GM19372 (cell line): Measurements from ENCODE around the gene LIMS2.

Experiments used
- ATAC-seq: cut with Tn5 transposase; IDR thresholded peaks from one replicate; pipeline ENCODE4 v1.9.1; 2021; ENCODE audit warnings: mild to moderate bottlenecking, low read depth, moderate library complexity; ENCODE audit not compliant: unreplicated experiment

The LIMS2 gene

GRCh38 chr2:127636248-127637235 lies 38.8 kb downstream of the LIMS2 start:
- ATAC-seq: no peak

- no peak for ATAC-seq
These were observed 39.7 kb downstream of the LIMS2 start for GRCh38 chr2:127635380-127636237.

GRCh38 chr2:127634626-127635379 lies 40.5 kb downstream of the LIMS2 start:
- no peak for ATAC-seq

- ATAC-seq: no peak
These were observed 41.2 kb downstream of the LIMS2 start for GRCh38 chr2:127634066-127634617.

GRCh38 chr2:127633556-127634065 lies 41.7 kb downstream of the LIMS2 start:
- no peak for ATAC-seq

- no peak for ATAC-seq
These were observed 42.5 kb downstream of the LIMS2 start for GRCh38 chr2:127632592-127633489.

DNA sequence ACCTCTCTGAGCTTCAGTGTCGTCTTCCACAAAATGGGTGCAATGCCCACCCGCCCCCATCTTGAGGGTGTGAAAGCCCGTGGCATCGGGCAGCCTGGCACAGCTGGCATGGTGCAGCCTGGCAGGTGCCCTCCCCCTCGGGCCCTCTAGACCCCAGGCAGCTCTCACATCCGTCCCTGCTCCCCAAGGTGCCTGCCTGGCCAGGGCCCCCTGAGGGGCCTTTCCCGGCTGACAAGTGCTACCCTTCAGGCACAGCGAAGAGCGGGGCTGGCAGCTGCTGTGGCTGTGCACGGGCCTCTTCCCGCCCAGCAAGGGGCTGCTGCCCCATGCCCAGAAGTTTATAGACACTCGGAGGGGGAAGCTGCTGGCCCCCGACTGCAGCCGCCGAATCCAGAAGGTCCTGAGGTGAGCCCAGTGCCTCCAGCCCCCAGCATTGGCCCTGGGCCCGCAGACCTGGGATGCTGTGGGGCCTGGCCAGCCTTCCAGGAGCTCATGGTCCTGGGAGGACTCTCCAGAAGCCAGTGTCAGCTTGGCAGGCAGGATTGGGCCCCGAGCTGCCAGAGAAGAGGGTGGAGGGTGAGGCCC lies 43.2 kb downstream of the LIMS2 start:
- ATAC-seq: no peak

DNA sequence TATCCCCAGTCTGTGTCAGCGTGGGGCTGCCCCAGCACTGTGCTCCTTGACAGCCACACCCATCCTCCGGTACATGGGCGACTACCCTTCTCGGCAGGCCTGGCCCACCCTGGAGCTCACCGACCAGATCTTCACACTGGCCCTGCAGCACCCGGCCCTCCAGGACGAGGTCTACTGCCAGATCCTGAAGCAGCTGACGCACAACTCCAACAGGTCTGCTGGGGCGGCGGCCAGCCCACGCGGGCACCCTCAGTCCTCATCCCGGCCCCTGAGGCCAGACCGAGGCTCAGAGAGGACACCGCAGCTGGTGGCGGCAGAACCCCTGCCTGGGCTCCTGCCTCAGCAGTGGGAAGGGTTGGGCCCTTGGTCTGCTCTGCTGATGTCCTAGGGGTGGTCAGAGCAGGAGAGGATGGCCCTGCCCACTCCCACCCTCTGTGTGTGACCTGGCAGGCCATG lies 43.8 kb downstream of the LIMS2 start:
- ATAC-seq: no peak

DNA sequence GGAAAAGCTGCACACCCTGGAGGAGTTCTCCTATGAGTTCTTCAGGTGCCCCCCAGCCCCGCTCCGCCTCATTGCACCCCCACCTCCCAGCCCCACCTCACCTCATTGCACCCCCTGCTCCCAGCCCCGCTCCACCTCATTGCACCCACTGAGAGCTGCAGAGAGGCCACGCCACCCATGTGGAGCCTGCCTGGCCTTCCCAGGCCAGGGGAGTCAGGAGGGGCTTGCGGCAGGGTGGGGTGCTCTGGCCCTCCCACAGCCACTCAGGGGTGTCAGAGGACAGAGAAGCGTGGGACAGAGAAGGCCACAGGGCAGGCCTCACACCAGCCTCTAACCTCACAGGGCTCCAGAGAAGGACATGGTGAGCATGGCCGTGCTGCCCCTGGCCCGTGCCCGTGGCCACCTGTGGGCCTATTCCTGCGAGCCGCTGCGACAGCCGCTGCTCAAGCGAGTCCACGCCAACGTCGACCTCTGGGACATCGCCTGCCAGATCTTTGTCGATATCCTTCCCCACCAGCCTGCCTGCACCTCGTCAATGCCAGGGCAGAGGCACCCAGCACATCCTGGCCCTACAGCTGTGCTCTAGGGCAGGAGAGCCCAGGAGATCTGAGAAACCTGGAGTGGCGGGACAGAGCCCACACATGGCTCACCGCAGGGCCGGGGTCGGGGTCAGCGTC lies 44.3 kb downstream of the LIMS2 start:
- no peak for ATAC-seq

DNA sequence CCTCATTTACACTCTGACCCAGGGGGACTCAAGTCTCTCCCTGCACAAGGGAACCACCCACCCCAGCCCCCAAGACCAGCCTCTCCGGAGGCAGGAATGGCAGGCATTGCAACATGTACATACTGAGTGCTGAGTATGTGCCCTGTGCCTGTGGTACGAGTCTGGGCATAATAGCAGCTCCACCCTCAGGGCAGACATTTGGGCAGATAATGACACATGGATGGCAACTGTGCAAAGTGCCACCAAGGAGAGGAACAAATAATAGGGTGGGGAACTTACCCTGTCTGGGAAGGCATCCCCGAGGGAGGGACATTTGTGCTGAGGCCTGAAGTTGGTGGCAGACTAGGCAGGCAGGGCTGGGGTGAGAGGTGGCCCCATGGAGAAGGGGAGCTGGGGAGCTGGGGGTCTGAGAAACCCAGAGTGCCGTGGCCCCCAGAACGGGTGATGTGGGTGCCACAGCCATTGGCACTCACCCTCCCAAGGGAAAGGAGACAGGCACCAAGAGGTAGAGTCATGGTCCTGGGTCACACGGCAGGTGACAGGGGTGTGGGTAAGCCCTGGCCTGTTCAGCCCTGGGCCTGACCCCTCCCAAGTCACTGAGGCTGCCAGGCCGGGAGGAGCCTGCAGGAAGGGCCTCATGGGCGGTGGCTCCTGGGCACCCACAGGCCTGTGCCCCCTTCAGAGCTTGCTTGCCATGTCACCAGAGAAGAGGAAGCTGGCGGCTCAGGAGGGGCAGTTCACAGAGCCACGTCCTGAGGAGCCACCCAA lies 45.0 kb downstream of the LIMS2 start:
- ATAC-seq: no peak

GRCh38 chr2:127629637-127630036 lies 45.7 kb downstream of the LIMS2 start:
- no peak for ATAC-seq

DNA sequence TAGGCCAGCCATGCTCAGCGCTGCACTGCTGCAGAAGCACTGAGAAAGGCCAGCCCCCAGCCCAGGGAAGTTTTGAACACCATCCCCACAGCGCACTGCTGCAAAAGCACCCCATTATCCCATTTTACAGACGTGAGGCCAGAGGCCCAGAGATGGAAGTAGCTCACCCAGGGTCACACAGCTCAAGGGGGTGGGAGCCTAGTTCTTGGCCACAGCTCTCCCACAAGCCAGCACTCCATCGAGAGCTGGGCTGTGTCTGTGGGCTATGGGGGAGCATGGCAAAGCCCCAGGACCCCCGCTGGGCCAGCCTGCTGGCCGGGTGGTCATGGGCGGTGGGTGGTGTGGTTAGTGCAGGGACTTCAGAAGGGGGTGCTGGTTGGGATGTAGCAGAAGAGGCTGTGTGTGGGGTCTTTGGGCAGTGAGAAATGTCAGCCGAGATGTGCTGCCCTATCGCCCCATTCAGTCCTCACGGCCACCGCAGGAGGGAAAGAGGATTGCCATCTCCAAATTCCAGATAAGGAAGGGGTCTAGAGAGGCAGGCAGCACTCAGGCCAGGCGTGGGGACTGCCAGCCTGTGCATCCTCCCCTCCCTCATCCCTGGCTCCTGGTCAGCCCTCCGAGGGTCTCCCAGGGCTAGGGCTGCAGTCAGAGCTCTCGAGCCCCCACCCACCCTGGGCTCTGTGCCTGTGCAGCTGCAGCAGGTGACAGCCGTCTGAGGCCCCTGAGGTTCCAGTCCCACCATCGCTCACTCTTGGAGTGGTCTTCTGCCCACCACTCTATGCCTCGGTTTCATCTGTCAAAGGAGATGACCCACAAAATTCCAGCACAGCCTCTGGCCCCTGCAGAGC lies 46.3 kb downstream of the LIMS2 start:
- ATAC-seq: no peak

- ATAC-seq: no peak
These were observed 47.4 kb downstream of the LIMS2 start for GRCh38 chr2:127627740-127628571.

GRCh38 chr2:127626917-127627739 lies 48.2 kb downstream of the LIMS2 start:
- no peak for ATAC-seq

DNA sequence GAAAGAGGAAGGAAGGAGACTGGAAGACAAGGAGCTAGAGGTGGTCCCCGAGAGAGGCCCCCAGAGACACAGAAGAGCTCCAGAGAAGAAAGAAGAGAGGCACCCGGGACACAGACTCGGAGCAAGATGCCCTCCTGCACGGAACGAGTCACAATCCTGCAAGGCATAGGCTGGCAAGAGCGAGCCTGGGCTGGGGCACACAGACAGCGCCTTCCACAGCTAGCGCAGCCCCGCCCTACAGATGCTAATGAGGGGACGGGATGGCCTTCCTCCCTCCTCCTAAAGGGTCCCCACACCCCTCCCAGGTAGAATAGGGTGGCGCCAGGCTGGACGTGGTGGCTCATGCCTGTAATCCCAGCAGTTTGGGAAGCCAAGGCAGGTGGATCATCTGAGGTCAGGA lies 49.2 kb downstream of the LIMS2 start:
- no peak for ATAC-seq
